Heart right ventricle (tissue), 16 donors: ENCODE measurements around the gene GLS2. TPM values are rescaled to one million over a fixed set of nuclear protein-coding genes. Genes with fewer than 3 reads are reported as not detected.

Experiments
- ATAC-seq, 8 donors: fragments of 200-7000 bp; cut with Tn5 transposase; one replicate each; pipeline ENCODE4 v1.9.1; 2020; ENCODE audit warnings: mild to moderate bottlenecking in 8 of 8, moderate library complexity in 8 of 8, moderate number of reproducible peaks in 1 of 8
- DNase-seq, 2 donors: peaks; one replicate each; pipeline ENCODE4 v3.0.0-alpha.2; 2020
- H3K27ac ChIP-seq, 10 donors: fragments of 200-600 bp; sonication (generic) in 2 of 10; one replicate each; pipeline versions ENCODE4 v1.5.0 to v1.8.0; 2020 to 2022; ENCODE audit warnings: mild to moderate bottlenecking in 3 of 10
- H3K27me3 ChIP-seq, 7 donors: fragments of 200-600 bp; one replicate each; pipeline ENCODE4 v1.8.0; 2021 to 2022; ENCODE audit warnings: mild to moderate bottlenecking in 2 of 7
- H3K36me3 ChIP-seq, 9 donors: fragments of 200-600 bp; sonication (generic) in 1 of 9; one replicate each; pipeline versions ENCODE4 v1.5.0 to v1.8.0; 2020 to 2022; ENCODE audit warnings: mild to moderate bottlenecking in 2 of 9
- H3K4me1 ChIP-seq, 9 donors: fragments of 200-600 bp; sonication (generic) in 1 of 9; one replicate each; pipeline versions ENCODE4 v1.5.0 to v1.8.0; 2020 to 2022; ENCODE audit warnings: mild to moderate bottlenecking in 4 of 9
- H3K4me3 ChIP-seq, 10 donors: fragments of 200-600 bp; sonication (generic) in 2 of 10; one replicate each; pipeline versions ENCODE4 v1.5.0 to v1.8.0; 2020 to 2022; ENCODE audit warnings: mild to moderate bottlenecking in 7 of 10, moderate library complexity in 2 of 10
- H3K9me3 ChIP-seq, 11 donors: fragments of 200-600 bp in 10 of 11; sonication (generic) in 2 of 11; one replicate each; pipeline versions ENCODE4 v1.5.0 to v1.8.0; 2013 to 2022; ENCODE audit warnings: mild to moderate bottlenecking in 2 of 11, control low read depth in 1 of 11, moderate library complexity in 1 of 11
- WGBS, 2 donors: extraction: QIAGEN DNeasy Blood & Tissue Kit; methylation state at CpG; one replicate each; pipeline ENCODE4 v1.1.7; 2013; ENCODE audit warnings: inconsistent platforms in 1 of 2; 5-methylcytosine and 5-hydroxymethylcytosine counted together
- intact Hi-C, 10 donors: fragments of 100-400 bp; cut with DNase I; formaldehyde crosslinking; loops; one replicate each; pipeline versions ENCODE4 v1.11.1 to v1.14.2; 2022
- polyA plus RNA-seq, 2 donors: library from polyadenylated mRNA; stranded (reverse); fragments of 200-250 nt; gene quantifications; one replicate each; pipeline ENCODE4 v1.2.3, GENCODE V29; 2013
- total RNA-seq, 10 donors: library from RNA; stranded (reverse); fragmentation: NEBNext Ultra II Directional in 3 of 10; extraction: Animal tissue kit (Norgen Biotek cat#: 25700) in 3 of 10; gene quantifications; one replicate each; pipeline versions ENCODE4 v1.2.1 to v1.2.4, GENCODE V29; 2021 to 2023
- TF ChIP-seq, protein P1 (sequence below), 9 donors: fragments of 200-600 bp; sonication (generic) in 2 of 9; IDR thresholded peaks; one replicate each; pipeline versions ENCODE4 v1.5.0 to v1.8.0; 2021 to 2022; ENCODE audit warnings: antibody characterized with exemption in 9 of 9, mild to moderate bottlenecking in 5 of 9, moderate library complexity in 1 of 9
- donor health status: Arrhythmogenic right ventricular cardiomyopathy.
- donor health status: ischemic (EF 13 %, LVEDD 7.1; RV severe dilation, severe dysfunction).
- donor health status: healthy with polysubstance abuse.
- donor health status: DM: no; HTN: yes; CAD: no.
- donor health status: DM: no; HTN: no; CAD: no.
- donor health status: ischemic (EF 25% LVEDD 6.9; RV normal size, moderate dysfunction).
- donor health status: ischemic (EF 25% LVEDD 5.7; RV mildly dilated, moderate dysfunction).
- donor health status: healthy.
- donor health status: DM: yes; HTN: yes; CAD: no.
- donor health status: Ischemic cardiomyopathy.
- donor health status: ischemic (EF 35%, LVEDD 5.7; RV mildly dilated, moderate dysfunction).
- donor health status: nonischemic (EF 11% LVEDD 7.7; RV severe dilation, severe dysfunction).
- donor health status: DM: yes; HTN: yes; CAD: no.
- donor health status: PGD.
- donor health status: ischemic (EF 29% LVEDD 5.4; RV normal size, mild dysfunction).
- donor health status: nonischemic (EF 23%, LVEDD 6.1; RV moderate dilation, normal function).

Gene GLS2
- total and polyA plus RNA-seq, 12 donors: 0.19 to 1.4 (median 0.52) TPM

DNA sequence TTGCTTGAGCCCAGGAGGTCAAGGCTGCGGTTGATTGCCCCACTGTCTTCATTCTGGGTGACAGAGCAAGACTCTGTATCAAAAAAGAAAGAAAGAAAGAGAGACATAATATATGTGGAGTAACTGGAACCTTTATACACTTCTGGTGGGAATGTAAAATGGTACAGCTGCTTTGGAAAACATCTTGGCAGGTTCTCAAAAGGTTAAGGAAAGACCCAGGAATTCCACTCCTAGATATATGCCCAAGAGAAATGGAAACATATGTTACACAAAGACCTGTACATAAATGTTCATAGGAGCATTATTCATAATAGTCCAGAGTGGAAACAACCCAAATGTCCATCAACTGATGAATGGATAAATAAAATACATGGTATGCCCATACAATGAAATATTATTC is 40.9 kb upstream of the GLS2 start:
- DNase-seq (no peak), ATAC-seq (no peak)
- intact Hi-C loops: no loop called here
- TF ChIP-seq, protein P1, sequence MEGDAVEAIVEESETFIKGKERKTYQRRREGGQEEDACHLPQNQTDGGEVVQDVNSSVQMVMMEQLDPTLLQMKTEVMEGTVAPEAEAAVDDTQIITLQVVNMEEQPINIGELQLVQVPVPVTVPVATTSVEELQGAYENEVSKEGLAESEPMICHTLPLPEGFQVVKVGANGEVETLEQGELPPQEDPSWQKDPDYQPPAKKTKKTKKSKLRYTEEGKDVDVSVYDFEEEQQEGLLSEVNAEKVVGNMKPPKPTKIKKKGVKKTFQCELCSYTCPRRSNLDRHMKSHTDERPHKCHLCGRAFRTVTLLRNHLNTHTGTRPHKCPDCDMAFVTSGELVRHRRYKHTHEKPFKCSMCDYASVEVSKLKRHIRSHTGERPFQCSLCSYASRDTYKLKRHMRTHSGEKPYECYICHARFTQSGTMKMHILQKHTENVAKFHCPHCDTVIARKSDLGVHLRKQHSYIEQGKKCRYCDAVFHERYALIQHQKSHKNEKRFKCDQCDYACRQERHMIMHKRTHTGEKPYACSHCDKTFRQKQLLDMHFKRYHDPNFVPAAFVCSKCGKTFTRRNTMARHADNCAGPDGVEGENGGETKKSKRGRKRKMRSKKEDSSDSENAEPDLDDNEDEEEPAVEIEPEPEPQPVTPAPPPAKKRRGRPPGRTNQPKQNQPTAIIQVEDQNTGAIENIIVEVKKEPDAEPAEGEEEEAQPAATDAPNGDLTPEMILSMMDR (IDR thresholded peaks at IDR 0.05): no peak
- no peak overlapping the region for H3K4me3 ChIP-seq
- no peaks in the 10 kb centered on the region for H3K9me3 ChIP-seq
- 89% methylated on average over 1 of the region's 1 CpG for WGBS, 2 donors
- H3K36me3 ChIP-seq: peaks cover 0 to 11% (median 0%) of the 10 kb centered on the region in 9 donors
- H3K4me1 ChIP-seq: peaks cover 0 to 82% (median 42%) of the 10 kb centered on the region in 9 donors
- no peaks in the 10 kb centered on the region for H3K27me3 ChIP-seq
- H3K27ac ChIP-seq: no peak overlapping the region

GRCh38 chr12:56522411-56523193 is 34.6 kb upstream of the GLS2 start:
- intact Hi-C loops: loop anchor here in 4 of 10 donors (2.0 to 5.0 kb wide), 3 partner anchors 105 to 114 kb away; partner anchors contain the start of gene BAZ2A (in 2 of the 4)
- peak in 3 of 8 donors; percentile 1 to 9 (median 4) for ATAC-seq
- no peaks in the 10 kb centered on the region for H3K36me3 ChIP-seq
- no peaks in the 10 kb centered on the region for H3K9me3 ChIP-seq
- DNase-seq: no peak
- peak overlapping the region; percentile 45 to 74 (median 64) for H3K4me3 ChIP-seq
- no peaks in the 10 kb centered on the region for H3K27me3 ChIP-seq
- TF ChIP-seq, protein P1 (IDR thresholded peaks at IDR 0.05): no peak
- WGBS, 2 donors: 13 to 16% methylated on average over 4 of the region's 4 CpGs
- H3K4me1 ChIP-seq: peaks cover 7 to 80% (median 61%) of the 10 kb centered on the region in 9 donors
- peak overlapping the region; percentile 83 to 97 (median 91) for H3K27ac ChIP-seq

DNA sequence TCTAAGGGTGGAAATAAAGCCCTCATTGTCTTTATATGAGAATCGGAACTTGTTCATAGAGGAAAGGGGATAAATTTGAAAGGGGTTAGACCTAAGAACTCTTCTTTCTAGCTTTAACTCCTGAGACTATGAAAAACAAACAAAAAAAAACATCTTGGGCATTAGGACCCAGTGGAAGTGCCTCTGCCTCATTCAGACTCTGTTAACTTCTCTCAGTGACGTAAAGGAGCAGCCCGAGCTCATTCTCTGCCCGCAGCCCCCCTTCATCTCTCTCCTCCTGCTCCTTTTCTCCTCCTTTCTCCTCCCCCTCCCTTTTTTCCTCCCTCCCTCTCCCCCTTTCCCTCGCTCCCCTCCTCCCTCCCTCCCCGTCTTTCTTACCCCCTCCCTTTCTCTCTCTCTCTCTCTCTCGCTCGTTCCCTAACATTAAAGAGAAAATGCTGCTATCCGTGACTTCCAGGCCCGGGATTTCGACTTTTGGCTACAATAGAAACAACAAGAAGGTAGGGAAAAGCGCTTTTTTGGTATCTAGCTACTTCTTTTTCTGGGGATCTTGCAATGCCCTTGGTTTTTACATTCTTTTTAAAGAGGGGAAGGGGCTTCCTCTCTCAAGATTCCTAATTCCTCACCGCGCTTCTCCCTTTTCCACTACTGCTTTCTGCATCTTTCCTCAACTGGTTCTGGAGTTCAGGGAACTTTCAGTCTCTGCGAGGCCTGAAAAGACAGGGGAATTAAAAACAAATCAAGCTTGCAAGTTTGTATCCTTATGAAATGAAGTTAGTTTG is 33.8 kb upstream of the GLS2 start, which contains the start of gene RBMS2:
TSS of gene RBMS2 (plus strand) at position 231 of the 782 bp plus-strand sequence. CDS start at position 435, 204 bp downstream.
- peak; percentile 68 to 91 for DNase-seq
- 0 to 2% methylated on average over 15 of the region's 15 CpGs for WGBS, 2 donors
- Histone ChIP-seq H3K36me3 (no peaks in the 10 kb centered on the region), H3K27me3 (no peaks in the 10 kb centered on the region), H3K4me1 (peaks cover 7 to 71% (median 53%) of the 10 kb centered on the region in 9 donors), H3K4me3 (peak within 1 kb of the TSS; percentile 45 to 74 (median 64)), H3K27ac (peak within 1 kb of the TSS; percentile 83 to 97 (median 91)), H3K9me3 (no peaks in the 10 kb centered on the region)
- ATAC-seq: peak; percentile 91 to 97 (median 94)
- TF ChIP-seq, protein P1 (IDR thresholded peaks at IDR 0.05): no peak
- intact Hi-C loops: loop anchor here in 5 of 10 donors (2.0 to 5.0 kb wide), 5 partner anchors 43 to 115 kb away; partner anchors contain the start of gene BAZ2A (in 2 of the 5)

GRCh38 chr12:56521209-56521589 is 33.2 kb upstream of the GLS2 start:
- ATAC-seq: peak in 7 of 8 donors; percentile 11 to 50 (median 27)
- Histone ChIP-seq H3K36me3 (no peaks in the 10 kb centered on the region), H3K27me3 (no peaks in the 10 kb centered on the region), H3K4me3 (peak overlapping the region in 9 of 10 donors; percentile 45 to 74 (median 63)), H3K9me3 (no peaks in the 10 kb centered on the region), H3K4me1 (peaks cover 7 to 67% (median 49%) of the 10 kb centered on the region in 9 donors), H3K27ac (peak overlapping the region; percentile 83 to 97 (median 90))
- DNase-seq: peak; percentile 15 to 19
- 33 to 43% methylated on average over 8 of the region's 8 CpGs for WGBS, 2 donors
- TF ChIP-seq, protein P1 (IDR thresholded peaks at IDR 0.05): no peak
- intact Hi-C loops: loop anchor here in 5 of 10 donors (2.0 to 5.0 kb wide), 4 partner anchors 44 to 111 kb away; partner anchors contain the start of gene BAZ2A (in 2 of the 5)
